ENCODE data around the gene PPP1R11.
"Not testable (repeated sequence)": the region's sequence is repeated elsewhere in the genome, so short reads cannot be mapped to it uniquely, and the experiment has no call there.

PPP1R11 gene, protein sequence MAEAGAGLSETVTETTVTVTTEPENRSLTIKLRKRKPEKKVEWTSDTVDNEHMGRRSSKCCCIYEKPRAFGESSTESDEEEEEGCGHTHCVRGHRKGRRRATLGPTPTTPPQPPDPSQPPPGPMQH

DNA sequence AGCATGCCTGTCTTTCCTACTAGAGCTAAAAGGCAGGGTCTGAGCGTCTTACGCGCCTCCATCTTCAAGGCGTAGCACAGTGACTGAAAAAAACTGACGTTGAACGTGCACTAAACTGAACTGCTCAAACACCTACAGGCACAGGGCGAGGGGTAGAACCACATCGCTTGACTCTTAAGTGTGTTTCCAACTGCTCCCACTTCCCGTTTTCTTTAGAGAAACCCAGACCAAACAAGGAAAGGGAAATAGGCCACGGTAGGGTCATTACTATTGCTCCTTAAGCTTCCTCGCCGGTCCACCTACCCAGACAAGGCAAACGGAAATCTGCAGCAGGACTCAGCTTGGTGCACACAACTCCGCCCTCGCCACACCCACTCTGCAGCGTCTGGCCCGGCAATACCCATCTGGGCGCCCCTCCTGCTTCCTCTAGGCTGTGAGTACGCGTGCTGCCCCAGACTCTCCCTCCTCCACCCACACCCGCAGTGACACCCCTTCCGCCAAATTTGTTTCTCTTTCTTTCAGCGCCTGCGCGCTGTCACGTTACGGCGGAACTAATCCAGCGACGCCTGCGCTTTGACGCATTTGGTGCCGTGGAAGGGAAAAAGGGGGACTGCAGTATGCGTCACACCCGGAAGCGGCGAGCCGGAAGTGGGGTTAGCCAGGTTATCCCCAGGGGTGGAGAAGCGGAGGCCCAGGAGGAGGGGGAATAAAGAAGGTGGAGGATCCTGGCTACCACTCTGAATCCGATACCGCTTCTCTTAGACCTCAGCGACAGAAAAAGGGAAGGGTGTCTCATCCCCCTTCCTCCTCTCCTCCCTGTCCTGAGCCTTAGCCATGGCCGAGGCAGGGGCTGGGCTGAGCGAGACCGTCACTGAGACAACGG lies at the start of gene PPP1R11:
TSS of gene PPP1R11 (plus strand) at position 622 of the 883 bp plus-strand sequence. CDS start at position 835, 213 bp downstream.
- DNase-seq (ENCODE audit: low spot score) = peak; percentile 89

DNA sequence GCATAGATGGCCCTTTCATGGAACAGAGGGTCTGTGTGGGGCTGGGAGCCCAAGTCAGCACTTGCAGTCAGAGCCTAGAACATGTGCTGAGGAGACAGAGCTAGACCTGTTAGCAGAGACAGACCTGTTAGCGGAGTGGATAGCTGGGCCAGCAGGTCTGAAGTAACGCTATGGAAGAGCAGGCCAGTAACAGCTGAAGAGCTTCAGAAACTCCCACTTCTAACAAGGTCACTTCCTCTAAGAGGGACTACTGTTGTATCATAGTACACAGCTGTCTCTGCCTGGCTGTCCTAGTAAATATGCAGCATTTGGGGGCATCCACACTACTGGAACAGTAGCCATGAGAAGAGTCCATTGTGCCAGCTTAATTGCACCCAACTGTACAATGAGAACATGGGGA lies 47.2 kb upstream of the PPP1R11 start:
- no peak for DNase-seq (ENCODE audit: low spot score)

DNA sequence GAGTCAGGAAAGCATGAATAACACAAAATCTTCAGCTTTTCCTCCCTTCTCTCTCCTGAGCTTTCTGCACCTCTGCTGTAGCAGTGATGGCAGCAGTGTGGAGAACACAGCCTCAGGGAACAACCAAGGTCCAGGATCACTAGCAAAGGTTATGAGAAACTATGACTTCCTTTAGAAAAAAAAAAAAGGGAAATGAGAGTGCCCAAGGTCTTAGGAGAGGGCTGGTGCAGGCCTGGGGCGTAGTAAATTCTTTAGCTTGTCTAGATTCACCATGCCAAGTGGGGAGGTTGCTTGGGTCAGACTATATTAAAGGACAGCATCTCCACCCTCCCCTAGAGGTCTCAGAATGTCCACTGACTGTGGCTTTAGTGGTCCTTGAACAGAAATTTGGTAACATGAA lies 46.4 kb upstream of the PPP1R11 start:
- DNase-seq (ENCODE audit: low spot score) = no peak

DNA sequence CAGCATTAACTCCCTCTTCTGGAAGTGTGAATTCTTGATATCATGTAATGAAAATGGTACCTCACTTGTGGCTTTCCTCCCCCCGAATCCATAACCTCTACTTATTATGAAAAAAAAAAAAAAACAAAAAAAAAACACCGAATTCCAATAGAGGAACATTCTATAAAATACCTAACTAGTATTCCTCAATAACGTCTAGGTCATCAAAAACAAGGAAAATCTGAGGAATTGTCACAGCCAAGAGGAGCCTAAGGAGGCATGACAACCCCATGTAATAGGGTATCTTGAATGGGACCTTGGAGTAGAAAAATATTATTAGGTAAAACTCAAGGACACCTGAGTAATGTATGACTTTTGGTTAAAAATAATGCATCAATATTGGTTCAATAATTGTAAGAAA lies 44.8 kb upstream of the PPP1R11 start:
- DNase-seq (ENCODE audit: low spot score) = no peak

DNA sequence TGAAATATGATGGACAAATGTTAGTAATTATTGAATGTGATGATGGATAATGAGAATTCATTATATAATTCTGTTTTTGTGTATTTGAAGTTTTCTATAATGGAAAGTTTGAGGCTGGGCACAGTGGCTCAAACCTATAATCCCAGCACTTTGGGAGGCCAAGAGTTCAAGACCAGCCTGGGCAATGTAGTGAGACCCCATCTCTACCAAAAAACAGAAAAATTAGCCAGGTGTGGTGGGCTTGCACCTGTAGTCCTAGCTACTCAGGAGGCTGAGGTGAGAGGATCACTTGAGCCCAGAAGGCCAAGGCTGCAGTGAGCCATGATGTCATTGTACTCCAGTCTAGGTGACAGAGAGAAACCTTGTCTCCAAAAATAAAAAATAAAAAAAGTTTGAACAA lies 44.3 kb upstream of the PPP1R11 start:
- DNase-seq (ENCODE audit: low spot score) = not testable (repeated sequence)

DNA sequence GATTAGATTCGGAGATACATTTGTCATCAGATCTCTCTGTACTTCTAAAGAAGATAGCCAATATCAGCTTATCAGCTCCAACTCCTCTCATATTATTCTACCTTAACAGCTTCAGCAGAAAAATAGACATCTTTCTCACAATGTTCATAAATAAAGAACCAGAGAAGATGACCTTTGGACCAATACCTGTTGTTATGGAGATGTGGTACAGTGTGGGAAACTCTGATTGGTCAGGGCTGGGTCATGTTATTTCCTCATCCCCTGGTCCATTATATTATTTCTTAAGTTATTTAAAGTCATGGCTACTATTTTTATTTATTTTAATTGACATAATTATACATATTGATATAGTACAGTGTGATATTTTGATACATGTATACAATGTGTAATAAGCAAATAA lies 41.8 kb upstream of the PPP1R11 start:
- DNase-seq (ENCODE audit: low spot score) = peak; percentile 15

DNA sequence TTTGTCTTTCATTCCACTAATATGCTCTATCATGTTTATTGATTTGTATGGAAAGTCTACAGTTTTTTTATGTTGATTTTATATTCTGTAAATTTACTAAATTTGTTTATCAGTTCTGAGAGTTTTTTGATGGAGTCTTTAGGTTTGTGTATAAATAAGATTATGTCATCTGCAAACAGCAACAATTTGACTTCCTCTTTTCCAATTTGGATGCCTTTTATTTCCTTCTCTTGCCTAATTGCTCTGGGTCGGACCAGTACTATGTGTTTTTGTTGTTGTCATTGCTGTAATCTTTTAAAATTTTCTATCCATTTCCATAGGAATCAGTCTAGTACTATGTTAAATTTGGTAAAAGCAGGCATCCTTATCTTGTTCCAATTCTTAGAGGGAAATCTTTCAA lies 37.4 kb upstream of the PPP1R11 start:
- DNase-seq (ENCODE audit: low spot score) = no peak

DNA sequence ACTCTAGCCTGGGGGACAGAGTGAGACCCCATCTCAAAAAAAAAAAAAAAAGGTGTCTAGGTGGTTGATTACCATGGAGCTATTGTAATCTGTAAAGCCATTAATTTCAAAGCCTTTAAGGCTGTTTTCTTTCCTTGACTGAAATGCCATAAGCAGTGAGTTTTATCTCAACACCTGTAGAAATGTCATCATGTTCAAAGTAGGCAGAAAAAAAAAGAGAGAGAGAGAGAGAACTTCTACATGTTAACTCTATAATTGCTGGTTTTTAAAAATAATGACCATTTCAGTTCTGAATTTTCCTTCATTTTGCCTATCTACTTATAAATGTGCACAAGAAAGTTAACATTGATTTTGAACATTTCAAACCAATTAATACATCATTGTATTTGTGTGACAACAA lies 35.6 kb upstream of the PPP1R11 start:
- no peak for DNase-seq (ENCODE audit: low spot score)

DNA sequence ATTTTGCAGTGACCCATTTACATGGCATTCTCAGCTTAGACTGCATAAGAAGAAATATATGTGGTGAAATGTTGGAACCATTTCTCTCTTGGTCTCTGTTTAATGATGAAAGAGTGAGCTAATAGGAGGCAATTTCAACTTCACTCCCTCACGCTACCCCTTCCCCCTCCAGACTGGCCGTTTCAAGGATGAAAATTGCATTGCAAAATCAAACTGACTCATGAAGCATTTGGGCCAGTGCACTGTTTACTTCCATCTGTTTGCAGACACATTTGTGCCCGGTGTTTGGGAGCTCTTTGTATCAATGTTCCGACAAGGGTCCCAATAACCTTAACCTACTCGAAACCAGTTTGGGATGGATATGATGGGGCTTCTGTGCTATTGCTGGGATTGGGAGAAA lies 33.6 kb upstream of the PPP1R11 start:
- not testable (repeated sequence) for DNase-seq (ENCODE audit: low spot score)

DNA sequence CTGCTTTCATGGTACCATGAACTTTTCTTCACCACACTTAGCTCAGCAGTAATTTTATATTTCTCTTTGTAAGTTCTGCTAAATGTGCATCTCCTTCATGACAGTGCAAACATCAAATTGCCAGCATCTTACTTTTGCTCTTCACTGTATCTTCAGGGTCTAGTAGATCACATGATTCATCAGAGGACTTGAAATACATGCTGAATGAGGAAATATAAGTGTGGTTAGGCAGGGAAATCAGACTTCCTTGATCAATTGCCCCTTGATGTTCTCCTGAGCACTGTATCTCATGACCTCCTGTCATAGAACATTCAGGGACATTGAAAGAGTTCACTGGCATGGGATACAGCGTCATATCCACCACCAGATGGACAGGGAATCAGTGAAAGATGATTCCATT lies 31.2 kb upstream of the PPP1R11 start:
- no peak for DNase-seq (ENCODE audit: low spot score)

DNA sequence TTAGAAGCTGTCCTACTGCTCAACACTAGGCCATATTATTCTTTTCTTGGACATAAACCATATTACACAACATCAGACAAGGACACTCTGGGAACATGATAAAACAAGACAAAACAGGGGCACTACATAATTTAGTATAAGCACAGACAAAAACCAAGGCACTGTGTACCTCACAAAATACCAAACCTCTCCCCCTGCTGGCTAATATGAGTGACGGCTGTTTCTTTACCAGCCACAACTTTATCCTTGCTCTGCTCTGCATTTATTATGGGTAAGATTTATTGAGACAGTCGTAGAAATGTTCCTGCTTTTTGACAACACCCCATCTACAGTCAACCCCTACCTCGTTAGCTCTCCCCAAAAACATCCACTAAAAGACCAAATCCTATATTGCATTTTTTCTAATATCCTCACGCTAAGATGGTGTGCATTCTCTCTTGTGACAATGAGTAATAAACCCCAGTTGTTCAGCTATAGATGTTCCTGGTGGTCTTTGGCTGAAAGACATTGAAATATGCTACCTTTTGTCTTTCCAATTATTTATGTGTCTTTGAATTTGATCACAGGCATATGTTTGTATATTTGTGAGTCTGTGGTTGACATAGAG lies 29.7 kb upstream of the PPP1R11 start:
- DNase-seq (ENCODE audit: low spot score) = peak; percentile 44

DNA sequence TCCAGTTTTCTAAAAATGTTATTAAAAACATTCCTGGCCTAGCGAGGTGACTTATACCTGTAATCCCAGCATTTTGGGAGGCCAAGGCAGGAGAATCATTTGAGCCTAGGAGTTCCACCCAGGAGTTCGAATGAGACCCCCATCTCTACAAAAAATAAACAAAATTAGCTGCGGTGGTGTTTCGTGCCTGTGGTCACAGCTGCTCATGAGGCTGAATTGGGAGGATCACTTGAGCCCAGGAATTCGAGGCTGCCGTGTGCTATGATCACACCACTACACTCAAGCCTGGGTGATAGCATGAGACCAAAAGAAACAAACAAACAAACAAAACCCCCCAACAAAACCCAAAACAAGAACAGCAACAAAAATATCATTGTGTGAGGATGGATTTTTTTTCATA lies 25.8 kb upstream of the PPP1R11 start:
- no peak for DNase-seq (ENCODE audit: low spot score)

DNA sequence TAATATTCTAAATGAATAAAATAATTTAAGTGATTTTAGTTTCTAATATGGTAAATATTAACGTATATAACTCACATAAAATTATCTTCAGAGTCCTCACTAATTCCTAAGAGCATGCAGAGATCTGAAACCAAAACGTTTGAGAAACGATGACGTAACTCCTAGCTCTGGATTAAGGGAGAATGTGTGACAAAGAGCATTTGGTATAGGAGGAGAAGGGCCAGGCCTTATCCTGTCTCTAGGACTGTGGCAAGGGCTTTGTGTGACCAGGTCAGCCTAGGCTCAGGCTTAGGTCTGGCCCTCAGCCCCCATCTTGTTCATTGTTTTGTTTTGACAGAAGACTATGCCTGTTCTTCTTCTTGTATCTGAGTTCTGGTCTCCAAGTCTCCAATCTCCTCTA lies 25.2 kb upstream of the PPP1R11 start:
- peak; percentile 8 for DNase-seq (ENCODE audit: low spot score)

DNA sequence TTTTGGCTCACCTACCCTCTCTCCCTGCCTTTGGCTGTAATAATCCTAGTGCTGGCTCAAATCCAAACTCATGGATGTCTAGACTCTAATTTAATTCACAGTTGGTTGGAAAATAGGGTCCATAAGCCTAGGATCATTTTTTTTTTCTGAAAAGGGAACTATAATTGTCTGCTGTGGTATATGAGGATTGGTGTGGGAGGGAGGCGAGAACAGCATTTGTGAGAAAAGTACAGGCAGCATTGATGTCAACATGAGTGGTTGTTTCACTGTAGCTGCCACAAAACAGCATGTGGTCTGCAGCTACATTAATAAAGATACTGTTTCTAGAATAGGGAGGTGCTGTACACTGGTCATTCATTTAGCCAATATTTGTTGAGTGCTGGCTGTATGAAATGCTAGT lies 24.5 kb upstream of the PPP1R11 start:
- no peak for DNase-seq (ENCODE audit: low spot score)

DNA sequence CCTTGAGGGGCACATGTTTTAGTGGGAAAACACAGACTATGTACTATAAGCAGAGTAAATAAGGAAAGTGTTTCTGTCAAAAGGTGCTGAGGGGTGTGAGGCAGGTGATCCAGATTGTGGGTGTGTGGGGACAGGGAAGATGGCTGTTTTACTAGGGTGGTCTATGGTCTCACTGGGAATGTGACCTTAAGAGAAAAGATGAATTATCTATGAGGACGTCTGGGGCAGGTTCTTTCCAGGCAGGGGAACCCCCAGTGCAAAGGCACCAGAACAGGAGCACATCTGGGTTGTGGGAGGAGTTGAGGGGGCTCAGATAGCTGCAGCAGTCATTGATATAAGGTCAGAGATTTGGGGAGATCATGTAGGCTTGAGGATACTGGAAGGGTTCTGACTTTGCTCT lies 24.1 kb upstream of the PPP1R11 start:
- DNase-seq (ENCODE audit: low spot score) = no peak

DNA sequence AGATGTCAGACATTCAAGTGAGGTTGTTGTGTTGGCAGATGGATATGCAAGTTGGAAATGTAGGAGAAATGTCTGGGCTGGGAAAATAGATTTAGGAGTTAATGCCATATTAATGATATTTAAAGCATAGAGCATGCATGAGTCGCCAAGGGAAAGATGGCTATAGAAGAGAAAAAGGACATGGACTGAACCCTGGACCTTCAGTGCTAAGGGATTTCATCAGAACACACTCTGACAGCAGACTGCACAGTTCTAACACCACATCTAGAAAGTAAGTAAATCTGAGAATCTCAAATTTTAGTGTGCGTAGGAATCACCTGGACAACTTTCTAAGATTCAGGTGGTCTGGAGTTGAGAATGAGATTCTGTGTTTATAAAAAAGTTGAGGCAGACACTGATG lies 23.3 kb upstream of the PPP1R11 start:
- no peak for DNase-seq (ENCODE audit: low spot score)

DNA sequence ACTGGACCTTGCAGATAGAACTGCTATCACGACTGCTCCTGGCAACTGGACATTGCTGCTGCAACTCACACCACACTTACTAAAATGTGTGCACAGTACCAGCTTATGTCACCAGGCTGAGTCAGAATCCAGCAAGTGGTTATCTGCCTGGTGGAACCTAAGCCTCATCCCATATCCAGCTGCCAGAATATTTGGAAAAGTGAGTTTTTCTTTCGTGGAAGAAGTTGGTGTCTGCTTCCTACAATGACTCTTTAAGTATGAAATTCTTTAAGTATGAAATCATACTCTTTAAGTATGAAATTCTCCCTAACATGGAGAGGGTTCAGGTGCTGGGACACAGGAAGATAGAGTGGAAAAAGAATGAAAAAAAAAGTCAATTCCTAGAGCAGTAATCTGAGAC lies 22.4 kb upstream of the PPP1R11 start:
- DNase-seq (ENCODE audit: low spot score) = no peak

DNA sequence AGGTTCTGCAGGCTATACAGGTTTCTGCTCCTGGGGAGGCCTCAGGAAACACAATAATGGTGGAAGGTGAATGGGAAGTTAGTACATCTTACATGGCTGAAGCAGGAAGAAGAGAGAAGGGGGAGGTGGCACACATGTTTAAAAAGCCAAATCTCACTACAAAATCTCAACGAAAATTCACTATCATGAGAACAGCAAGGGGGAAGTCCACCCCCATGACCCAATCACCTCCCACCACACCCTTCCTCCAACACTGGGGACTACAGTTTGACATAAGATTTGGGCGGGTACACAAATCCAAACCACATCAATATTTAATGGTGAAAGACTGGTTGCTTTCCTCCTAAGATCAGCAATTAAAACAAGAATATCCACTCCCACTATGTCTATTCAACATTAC lies 19.8 kb upstream of the PPP1R11 start:
- DNase-seq (ENCODE audit: low spot score) = no peak

DNA sequence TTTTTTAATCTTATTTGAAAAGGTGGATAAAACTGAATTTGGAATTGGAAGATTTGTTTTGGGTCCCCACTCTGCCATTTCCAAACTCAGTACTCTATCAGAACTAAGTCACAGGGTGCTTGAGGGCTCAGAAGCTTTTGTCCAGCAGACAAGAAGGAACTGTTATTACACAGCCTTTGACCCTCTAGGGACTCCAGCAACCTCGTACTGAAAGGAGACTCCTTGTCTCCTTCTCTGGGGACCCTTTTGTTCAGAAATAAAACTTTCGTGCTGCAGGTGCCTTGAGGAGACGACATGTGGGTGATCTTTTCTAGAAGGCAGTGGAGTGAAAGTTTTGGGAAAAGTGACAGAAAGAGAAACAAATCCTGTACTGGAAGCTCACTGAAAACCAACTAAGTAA lies 13.3 kb upstream of the PPP1R11 start:
- no peak for DNase-seq (ENCODE audit: low spot score)

DNA sequence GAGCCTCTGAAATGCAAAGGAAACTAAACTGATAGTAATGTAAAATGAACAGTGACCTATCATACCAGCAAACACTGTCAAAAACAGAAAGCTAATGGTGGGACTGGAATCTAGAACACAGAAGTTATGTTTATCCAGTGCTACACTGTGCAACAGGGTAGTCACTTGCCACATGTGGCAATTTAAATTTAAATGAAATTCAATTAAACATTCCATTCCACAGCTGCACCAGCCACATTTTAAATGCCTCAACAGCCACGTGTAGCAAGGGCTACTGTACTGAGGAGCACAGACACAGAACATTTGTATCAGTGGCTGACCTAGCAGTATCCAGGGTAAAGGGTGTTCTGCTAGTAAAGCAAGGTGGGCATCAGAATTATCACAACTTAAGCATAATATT lies 11.5 kb upstream of the PPP1R11 start:
- no peak for DNase-seq (ENCODE audit: low spot score)

DNA sequence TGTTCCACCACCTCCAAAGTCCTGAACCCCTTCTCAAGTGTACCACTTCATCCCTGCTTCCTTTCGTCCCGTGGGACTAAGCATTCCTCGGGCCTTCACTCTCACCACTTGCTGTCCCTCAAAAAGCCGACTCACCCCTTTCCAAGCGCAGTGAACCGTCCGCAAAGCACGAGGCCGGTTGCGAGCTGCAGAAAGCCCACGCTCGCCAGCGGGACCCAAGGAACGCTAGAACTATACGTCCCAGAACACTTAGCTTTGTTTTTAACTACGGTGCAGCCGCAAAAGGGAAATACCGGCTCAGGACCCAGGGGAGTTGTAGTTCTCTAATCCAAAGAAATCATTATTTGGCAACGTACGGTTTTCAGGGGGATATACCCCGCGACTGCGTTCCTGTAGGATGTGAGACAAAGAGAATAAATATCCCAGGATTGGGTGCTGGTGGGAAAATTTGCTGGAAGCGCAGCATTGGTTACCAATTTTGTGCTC lies 6.3 kb upstream of the PPP1R11 start:
- DNase-seq (ENCODE audit: low spot score) = no peak

DNA sequence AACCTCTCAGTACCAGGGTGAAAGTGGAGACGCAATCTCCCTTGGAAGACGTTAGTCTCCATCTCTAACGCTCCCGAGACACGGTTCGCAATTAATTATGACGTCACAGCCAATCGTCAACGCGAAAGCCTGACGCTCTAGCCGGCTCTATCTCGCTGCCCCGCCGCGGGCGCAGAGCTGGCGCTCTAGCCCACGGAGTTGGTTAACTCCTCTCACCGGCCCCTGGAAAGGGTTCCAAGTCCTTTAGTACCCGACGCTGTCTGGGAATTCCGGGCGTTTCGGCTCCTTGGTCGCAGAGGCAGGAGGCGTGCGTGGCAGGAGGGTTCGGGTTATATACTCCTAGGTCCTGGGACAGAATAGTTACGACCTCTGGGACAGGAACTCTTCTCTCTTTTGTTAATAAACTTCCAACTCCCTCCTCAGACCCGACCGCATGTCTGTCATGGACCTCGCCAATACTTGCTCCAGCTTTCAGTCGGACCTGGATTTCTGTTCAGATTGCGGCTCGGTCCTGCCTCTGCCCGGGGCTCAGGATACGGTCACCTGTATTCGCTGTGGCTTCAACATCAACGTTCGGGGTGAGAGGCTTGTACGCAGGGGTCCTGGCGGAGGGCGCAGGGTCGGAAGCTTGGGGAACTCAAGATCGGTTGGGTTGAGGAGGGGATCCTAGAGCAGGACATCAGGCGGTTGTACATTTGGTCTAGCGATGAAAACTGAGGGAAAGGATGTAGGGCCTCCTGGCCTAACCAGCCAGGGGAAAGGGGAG lies 5.7 kb upstream of the PPP1R11 start, which contains the start of gene POLR1H:
TSS of gene POLR1H (plus strand) at position 174 of the 766 bp plus-strand sequence. CDS start at position 434, 260 bp downstream.
- peak; percentile 72 for DNase-seq (ENCODE audit: low spot score)
